Measurements from ENCODE around the gene PTGIS. TPM values are rescaled to one million over a fixed set of nuclear protein-coding genes. Genes with fewer than 3 reads are reported as not detected.

PTGIS gene
- total and polyA plus RNA-seq, 12 donors = 6.5 to 66.8 (median 20.2) TPM

GRCh38 chr20:49539481-49540231 is 28.3 kb downstream of the PTGIS start:
- intact Hi-C loops (cut with DNase I) = loop anchor here (2.0 to 10.0 kb wide), 9 partner anchors 68 to 385 kb away; no protein-coding TSS in a partner anchor
- no peak for DNase-seq
- no peak overlapping the region for H3K4me3 ChIP-seq
- no peak overlapping the region for H3K27ac ChIP-seq
- H3K27me3 ChIP-seq = no peaks in the 10 kb centered on the region
- WGBS, 2 donors = 92 to 93% methylated on average over 21 of the region's 21 CpGs
- no peak for ATAC-seq
- peaks cover 0 to 79% (median 9%) of the 10 kb centered on the region in 9 donors for H3K36me3 ChIP-seq
- H3K4me1 ChIP-seq = peaks cover 0 to 8% (median 0%) of the 10 kb centered on the region in 9 donors
- peaks cover 0 to 10% (median 0%) of the 10 kb centered on the region in 11 donors for H3K9me3 ChIP-seq
- no peak for TF ChIP-seq CTCF (IDR thresholded peaks at IDR 0.05)

GRCh38 chr20:49538950-49539349 is 29.0 kb downstream of the PTGIS start:
- Histone ChIP-seq H3K9me3 (peaks cover 0 to 10% (median 0%) of the 10 kb centered on the region in 11 donors), H3K27me3 (no peaks in the 10 kb centered on the region), H3K4me1 (peaks cover 0 to 12% (median 0%) of the 10 kb centered on the region in 9 donors), H3K36me3 (peaks cover 0 to 78% (median 5%) of the 10 kb centered on the region in 9 donors), H3K4me3 (no peak overlapping the region), H3K27ac (no peak overlapping the region)
- TF ChIP-seq CTCF (IDR thresholded peaks at IDR 0.05) = no peak
- intact Hi-C loops (cut with DNase I) = loop anchor here in 2 of 10 donors (5.0 to 10.0 kb wide), 2 partner anchors 207 to 316 kb away; no protein-coding TSS in a partner anchor
- no peak for ATAC-seq
- WGBS, 2 donors = 94 to 97% methylated on average over 3 of the region's 3 CpGs
- no peak for DNase-seq

GRCh38 chr20:49534255-49534712 is 33.7 kb downstream of the PTGIS start:
- no peak overlapping the region for H3K4me3 ChIP-seq
- peaks cover 0 to 7% (median 0%) of the 10 kb centered on the region in 11 donors for H3K9me3 ChIP-seq
- intact Hi-C loops (cut with DNase I) = loop anchor here in 9 of 10 donors (1.0 to 10.0 kb wide), 4 partner anchors 200 to 321 kb away; no protein-coding TSS in a partner anchor
- 0 to 1% methylated on average over 3 of the region's 3 CpGs for WGBS, 2 donors
- no peaks in the 10 kb centered on the region for H3K27me3 ChIP-seq
- peaks cover 0 to 8% (median 0%) of the 10 kb centered on the region in 9 donors for H3K4me1 ChIP-seq
- H3K36me3 ChIP-seq = peaks cover 0 to 82% (median under 1%) of the 10 kb centered on the region in 9 donors
- TF ChIP-seq CTCF (IDR thresholded peaks at IDR 0.05) = peak; percentile 54 to 90 (median 83)
- peak in 7 of 8 donors; percentile 65 to 79 (median 70) for ATAC-seq
- H3K27ac ChIP-seq = no peak overlapping the region
- DNase-seq = peak in 1 of 2 donors; percentile 57

GRCh38 chr20:49532285-49532946 is 35.5 kb downstream of the PTGIS start:
- no peak for TF ChIP-seq CTCF (IDR thresholded peaks at IDR 0.05)
- no peak overlapping the region for H3K27ac ChIP-seq
- H3K9me3 ChIP-seq = no peaks in the 10 kb centered on the region
- ATAC-seq (no peak), DNase-seq (no peak)
- H3K36me3 ChIP-seq = peaks cover 0 to 82% (median 0%) of the 10 kb centered on the region in 9 donors
- intact Hi-C loops (cut with DNase I) = loop anchor here in 3 of 10 donors (5.0 to 10.0 kb wide), 2 partner anchors 200 to 322 kb away; no protein-coding TSS in a partner anchor
- WGBS, 2 donors = 93% methylated on average over 6 of the region's 6 CpGs
- no peak overlapping the region for H3K4me3 ChIP-seq
- H3K27me3 ChIP-seq = no peaks in the 10 kb centered on the region
- H3K4me1 ChIP-seq = peaks cover 0 to 8% (median 0%) of the 10 kb centered on the region in 9 donors

All from heart right ventricle (tissue), 16 donors.